NCI-H2081 treated with DMSO at 0.1 percent for 48 hours (cell line): ENCODE results near the gene HLA-DRA.

Source experiments
- DNase-seq: peaks from one replicate; lab custom pipeline; 2025; lab: John Stamatoyannopoulos, UW

The HLA-DRA gene

DNA sequence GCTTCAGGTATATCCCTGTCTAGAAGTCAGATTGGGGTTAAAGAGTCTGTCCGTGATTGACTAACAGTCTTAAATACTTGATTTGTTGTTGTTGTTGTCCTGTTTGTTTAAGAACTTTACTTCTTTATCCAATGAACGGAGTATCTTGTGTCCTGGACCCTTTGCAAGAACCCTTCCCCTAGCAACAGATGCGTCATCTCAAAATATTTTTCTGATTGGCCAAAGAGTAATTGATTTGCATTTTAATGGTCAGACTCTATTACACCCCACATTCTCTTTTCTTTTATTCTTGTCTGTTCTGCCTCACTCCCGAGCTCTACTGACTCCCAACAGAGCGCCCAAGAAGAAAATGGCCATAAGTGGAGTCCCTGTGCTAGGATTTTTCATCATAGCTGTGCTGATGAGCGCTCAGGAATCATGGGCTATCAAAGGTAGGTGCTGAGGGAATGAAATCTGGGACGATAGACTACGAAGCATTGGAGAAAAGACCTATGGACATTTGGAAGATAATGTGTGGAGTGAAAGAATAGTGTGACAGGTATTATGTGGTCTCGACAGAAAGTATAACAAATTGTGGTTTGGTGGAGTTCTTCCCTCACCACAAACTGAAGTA lies at the start of gene HLA-DRA:
HLA-DRA (plus strand) TSS at position 286 of the 613 bp plus-strand sequence; CDS start at position 350, 64 bp downstream.
- no peak for DNase-seq

DNA sequence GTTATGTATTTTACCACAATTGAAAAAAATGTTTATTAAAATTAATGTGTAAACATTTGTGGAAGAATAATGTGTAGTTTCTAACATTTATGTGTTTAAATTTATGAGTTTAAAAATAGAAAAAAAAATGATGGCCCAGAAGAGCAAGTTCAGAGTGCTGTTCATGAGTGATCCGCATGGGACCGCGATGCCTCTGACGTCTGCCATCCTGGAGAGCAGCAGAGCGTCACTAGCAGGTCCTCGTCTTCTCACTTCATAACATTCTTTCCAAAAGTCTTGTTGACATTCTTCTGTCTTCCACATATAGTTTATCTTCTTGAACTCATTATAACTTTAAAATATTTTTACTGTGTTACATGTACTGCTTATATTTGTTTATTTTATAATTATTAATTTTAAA lies 48.2 kb upstream of the HLA-DRA start:
- DNase-seq, result no peak

DNA sequence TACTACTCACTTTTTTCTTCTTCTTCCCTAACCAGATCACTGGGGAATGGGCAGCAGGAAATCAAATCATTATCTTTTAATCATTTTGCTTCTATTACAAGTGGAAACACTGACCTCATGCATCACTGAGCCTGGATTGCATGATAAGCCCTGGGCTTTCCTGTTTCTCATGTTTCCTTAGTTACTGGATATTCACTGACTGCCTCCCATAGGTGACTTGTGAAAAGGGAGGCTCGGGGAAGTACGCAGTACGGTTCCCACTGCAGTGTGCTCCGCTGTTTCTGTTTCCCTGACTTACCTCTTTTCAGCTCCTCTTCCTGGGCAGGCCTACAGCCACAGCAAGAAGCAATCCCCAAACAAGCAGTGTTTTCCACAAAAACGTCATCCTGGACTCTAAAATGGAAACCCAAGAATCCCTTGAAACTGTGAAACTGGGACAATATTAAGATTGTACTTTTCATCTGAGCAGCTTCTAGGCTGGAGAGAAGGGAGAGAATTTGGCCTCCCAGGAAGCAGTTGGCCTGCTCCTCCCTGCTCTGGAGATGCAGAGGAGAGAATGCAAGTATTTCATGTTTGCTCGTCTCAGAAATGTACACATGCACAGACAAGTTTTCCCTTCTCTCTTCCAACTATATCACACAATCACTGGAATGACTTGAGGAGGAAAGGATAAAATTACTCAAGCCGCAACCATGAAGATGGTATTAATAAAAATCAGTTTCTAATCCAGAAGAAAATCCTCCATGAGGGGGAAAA lies 45.8 kb upstream of the HLA-DRA start:
- no peak for DNase-seq

DNA sequence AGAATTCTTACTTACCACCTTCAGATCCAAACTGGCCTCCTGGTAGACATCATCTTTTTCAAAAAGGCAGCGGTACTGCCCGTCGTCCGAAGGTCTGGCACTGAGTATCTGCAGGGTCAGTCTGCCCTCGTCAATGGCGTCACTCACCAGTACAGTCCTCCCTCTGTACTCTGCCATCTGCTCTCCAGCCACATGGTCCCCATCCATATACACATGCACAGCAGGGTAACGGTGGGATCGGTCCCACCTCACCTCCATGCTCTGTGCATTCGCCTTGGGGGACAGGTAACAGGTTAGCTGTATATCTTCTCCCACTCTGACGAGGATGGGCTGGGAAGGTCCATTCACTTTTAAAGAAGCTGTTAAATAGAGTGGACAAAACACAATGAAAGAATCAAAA lies 43.7 kb upstream of the HLA-DRA start:
- no peak for DNase-seq

DNA sequence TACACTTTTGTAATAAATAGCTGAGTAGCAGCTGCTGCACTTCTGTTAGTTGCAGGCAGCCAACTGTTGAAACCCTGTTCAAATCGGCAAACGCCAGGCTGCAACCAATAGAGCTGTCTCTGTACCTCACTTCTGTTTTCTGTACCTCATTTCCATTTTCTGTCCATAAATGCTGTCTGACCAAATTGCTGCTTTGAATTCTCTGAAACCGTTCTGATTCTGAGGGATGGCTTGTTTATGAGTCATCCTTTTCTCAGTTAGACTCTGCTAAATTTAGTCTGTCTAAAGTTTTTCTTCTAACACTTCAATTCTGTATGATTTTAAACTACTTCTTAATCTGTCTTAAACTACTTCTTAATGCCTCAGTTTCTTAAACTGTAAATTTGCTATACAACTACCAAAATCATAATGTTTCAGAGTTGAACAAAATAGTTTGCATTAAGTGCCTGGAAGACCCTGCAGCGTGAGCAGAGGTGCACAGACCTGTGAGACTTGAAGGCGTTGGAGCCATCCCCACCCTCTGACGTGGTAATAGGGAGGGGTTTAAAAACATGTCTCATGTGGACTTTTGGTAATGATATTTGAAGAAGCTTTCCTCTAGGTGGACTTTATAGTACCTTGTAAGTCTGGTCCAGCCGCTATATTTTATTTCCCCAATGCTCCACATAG lies 42.3 kb upstream of the HLA-DRA start:
- DNase-seq, result no peak

DNA sequence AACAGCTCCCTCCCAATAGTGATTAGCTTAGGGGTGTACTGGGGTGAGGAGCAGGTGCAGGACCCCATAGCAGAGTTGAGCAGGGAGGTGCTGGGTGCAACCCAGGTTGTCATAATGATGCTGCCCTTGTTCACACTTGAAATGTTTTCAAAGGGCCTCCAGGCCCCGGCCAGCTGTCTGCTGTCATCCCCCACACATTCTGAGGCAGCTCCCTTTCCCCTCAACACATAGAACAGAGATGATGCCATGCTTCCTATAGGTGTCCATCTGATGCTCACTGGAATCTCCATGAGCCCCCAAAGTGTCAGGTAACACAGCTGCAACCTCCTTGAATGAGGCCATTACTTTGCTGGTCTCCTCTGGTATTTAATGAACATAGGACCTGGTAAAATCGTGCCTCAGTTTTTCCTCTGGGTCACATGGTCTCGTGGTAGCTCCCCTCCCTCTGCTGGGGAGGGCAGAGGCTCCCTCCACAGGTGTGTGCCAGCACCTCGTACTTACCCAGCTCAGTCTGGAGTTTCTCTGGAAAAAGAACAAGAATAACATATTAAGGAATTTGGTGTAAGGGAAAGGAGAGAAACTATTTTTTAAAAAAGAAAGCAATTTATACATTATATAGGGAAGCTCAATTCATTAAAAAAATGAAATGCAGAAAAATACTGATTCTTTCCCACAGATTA lies 38.3 kb upstream of the HLA-DRA start:
- DNase-seq, result no peak

DNA sequence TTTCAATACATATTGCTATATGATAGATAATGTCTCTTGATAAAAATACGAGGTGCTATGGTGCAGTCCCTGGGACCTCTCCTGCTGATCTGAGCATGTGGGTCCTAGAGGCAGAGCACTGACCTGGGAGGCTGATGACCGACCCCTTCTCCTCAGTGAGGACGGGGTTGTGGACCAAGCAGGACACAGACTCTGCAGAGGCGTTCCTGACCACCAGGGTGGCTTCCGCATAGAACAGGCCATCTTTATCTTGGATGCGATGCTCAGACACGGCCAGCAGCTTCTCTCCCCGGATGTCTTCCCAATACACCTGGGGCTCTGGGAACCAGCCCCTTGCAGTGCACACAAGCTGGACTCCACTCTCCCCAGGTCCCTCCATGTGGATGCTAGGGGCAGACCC lies 36.9 kb upstream of the HLA-DRA start:
- DNase-seq, result no peak

DNA sequence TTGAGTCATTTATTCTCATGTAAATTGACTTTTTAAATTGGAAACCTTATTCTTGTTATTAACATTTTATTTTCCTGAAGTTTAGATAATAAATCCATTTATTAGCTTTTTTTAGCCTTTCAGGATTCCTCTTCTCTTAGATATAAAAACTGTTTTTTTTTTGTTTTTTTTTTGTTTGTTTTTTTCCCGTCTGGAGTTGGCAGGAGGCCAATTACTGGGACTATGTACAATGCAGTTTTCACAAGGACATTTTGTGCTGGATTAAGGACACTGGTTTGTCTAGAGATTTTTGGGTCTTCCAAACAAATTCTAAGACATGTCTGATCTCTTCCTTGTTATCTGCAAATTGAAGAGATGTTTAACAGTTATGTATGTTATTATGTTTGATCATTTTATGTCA lies 34.0 kb upstream of the HLA-DRA start:
- no peak for DNase-seq

DNA sequence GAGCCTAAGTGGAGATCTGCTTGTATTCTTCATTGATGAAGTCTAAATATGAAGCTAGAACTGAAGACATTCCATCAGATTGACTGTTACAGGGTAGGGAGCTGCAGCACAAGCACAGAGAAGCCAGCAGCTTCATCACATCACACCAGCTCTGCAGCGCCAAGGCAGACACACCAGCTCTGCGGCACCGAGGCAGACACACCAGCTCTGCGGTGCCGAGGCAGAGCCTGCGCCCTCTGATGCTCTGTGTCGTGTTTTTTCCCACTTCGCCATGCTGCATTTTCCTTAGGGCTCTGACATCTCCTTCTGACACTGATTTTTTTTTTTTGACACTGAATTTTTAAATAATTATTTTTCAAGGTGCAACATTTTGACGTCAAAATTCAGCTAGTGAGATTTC lies 33.5 kb upstream of the HLA-DRA start:
- no peak for DNase-seq

DNA sequence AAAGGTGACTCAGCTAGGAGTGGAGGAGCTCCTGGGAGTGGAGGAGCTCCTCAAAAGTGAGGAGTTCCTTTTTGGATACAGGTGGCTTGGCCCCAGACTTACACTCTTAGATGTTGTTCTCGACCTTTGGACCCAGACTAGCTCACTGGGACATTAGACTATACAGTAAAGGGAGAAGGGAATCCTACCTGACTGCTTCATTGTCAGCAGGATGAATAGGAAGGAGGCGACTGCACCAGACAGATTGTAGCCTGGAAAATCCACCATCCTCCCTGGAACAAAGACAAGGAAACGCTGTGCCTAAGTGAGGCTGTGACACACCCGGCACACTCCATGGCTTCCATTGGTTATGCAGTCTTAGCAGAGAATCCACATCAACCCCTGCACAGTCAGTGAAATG lies 32.8 kb upstream of the HLA-DRA start, which contains the start of gene BTNL2:
BTNL2 (minus strand) TSS at position 325 of the 400 bp plus-strand sequence; CDS start at position 267, 58 bp downstream.
- DNase-seq, result no peak

DNA sequence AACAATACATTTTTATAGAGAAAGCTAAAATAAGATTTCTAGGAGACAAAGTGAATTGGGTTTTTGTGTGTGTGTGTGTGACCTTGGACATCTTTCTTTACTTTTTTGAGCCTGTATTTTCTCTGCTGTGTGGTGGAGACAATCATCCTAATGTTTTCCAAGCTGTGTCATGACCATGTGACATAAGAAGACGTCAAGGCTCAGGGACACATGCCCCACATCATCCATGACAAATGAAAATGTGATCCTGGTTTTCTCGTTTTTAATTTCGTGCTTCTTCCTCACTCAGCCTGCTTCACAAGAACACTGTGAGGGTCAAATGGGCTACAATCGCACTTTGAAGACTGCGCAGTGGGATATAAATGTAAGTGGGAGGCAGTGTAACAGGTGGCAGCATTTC lies 28.8 kb upstream of the HLA-DRA start:
- DNase-seq, result no peak

DNA sequence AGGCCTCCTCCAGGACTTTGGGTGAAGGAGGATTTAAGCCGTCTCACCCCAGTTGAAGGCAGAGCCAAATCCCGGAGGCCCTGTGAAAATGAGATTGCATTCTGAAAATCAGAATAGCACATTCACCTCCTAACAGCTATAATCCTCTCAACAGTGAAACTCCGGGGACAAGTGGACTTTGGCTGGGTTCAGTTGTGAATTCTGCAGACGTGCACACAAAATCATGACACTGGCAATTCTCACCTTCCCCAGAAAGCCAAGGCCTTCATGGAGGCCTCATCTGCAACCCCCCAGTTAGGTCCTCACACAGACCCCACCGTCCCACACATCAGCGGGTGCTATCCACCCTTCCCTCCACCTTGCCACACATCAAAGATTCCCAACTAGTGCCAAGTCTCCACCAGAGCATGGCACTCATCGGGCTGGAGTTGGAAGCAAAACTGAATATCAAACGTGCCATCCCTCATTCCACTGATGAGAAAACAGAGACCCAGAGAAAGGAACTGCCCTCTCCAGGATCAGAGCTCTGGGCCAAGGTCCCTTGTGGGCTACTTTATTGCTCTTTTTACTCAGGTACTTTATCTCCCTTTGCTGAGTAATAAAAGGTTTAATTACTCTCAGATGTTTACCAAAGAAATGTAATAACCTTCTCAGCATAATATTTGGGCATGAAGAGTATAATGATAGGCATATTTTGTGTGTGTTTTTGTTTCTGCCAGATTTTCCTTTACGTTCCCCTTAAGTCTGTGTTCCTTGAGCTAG lies 27.9 kb upstream of the HLA-DRA start:
- DNase-seq, result no peak

DNA sequence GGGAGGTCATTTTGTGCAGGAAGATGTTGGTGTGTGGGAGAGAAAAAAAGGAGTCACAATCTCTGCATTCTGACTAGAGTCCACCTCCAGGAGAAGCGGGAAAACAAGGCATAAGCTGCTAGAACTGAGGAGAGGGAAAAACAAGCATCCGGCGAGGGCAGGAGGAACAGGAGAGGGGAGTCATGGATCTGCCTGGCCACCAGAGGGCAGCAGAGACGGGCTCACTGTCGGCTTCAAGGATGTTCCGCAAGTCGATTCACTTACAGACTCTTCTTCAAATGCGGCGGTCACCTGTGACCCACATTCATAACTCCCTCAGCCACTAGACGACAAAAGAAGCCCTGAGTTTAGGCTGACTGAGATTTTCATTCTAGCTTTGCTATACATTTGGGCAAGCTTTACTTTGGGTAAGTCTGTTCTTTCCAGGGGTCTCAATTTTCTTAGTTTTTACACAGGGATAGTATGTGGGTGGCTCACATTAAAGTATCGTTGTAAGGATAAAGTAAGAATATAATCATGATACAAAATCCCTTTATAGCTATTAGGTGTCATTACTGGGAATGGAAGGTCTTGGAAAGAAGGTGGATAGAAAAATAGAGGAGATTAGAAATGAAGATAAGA lies 26.1 kb upstream of the HLA-DRA start:
- no peak for DNase-seq

DNA sequence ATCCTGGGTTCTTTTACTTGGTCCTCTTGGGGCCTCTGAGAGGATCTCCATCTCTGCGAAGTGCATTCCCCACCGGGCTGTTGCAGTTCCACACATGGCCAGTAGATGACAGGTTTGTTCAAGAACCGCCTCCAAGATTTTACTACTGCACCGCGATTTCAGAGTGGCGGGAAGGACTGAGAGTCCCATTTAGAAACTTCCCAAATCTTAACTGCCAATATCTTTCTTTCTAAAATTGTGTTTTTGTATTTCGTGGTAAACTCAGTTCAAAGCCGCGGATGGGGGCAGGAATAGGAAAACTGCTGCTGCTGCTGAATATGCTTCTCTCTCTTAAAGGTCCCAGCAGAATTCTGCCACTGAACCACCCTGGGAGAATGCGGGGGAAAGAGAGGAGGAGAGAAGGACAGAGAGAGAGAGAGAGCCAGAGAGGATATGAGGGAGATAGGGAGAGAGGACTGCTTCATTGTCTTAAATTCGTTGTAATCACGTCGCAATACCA lies 24.1 kb upstream of the HLA-DRA start:
- DNase-seq, result no peak

DNA sequence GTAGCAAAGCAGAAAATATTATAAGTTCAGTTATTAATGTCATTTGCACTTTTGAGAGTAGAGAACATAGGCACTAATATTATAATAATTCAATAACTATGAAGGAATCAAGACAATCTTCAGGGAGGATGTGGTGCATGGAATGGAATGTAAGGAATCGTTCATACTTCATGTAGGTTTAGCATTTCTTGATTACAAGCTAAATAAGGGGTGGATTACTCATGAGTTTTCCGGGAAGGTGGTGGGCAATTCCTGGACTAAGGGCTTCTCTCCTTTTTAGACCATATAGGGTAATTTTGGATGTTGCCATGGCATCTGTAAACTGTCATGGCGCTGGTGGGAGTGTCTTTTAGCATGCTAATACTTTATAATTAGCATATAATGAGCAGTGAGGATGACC lies 23.7 kb upstream of the HLA-DRA start:
- no peak for DNase-seq

DNA sequence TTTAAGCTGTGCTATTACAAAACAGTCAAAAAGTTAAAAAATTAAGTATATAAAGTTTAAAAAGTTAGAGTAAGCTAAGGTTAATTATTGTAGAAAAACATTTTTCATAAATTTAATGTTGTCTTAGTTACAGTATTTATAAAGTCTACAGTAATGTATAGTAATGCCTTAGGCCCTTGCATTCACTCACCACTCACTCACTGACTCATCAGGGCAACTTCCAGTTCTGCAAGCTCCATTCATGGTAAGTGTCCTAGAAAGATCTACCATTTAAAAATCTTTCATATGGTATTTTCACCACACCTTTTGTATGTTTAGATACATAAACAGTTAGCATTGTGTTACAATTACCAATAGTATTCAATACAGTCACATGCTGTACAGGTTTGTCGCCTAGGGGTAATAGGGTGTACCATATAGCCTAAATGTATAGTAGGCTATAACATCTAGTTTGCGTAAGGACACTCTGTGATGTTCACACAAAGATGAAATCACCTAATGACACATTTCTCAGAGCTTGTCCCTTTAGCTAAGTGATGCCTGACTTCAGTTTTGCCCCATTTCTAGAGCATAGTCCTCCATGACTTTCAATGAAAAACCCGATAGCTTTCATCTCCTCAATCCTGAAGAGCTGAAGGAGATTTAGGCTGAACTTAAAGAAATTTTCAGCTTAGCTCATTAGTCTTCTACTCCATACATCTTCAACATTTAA lies 14.9 kb upstream of the HLA-DRA start:
- DNase-seq, result no peak

DNA sequence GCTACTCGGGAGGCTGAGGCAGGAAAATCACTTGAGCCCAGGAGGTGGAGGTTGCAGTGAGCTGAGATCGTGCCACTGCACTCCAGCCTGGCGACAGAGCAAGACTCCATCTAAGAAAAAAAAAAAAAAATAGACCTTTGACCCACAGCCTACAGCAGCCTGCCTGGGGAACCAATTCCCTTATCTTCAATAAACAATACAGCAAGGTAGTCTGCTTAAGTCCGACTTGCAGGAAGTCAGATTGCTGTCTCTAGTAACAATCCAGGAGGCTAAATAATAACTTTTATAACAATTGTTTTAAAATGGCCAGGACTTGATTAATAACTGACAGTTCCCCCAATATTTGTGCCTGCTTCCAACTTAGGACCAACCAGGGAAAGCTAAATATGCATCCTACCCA lies 13.3 kb upstream of the HLA-DRA start:
- DNase-seq, result no peak

DNA sequence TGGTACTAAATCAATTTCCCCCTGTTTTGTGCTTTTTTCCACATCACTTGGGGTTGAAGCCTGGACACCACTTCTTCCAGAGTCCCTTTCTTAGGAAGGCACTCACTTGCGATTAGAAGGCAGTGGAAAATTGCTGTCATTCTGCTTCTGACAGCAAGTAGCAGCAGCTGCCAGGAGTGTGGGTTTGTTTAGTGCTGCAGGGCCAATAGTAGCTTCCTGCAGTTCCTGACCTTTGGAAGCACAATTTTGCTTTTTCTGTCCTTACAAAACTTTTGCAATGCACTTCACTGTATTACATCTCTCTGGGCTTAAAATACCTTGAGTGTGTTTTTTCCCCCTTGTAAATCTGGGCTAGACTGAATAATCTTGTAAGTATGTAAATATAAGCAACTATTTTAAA lies 12.5 kb upstream of the HLA-DRA start:
- no peak for DNase-seq

DNA sequence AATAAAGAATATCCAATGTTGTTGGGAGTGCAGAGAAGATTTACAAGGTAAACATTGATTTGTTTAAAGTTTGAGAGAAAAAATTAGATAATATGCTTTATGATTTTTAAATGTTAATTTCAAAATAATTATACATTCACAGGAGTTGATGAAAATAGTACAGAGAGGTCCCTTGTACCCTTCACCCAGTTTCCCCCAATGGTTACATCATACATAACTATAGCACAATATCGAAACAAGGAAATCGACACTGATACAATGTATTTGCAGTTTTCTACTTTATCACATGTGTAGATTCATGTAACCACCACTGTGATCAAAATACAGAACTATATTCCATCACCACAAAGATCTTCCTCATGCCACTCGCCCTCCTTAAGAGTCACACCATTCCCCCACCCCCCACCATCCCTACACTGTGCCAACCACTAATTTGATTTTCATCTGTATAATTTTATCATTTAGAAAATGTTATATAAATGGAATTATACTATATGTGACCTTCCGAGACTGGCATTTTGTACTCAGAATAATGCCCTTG lies 11.7 kb upstream of the HLA-DRA start:
- DNase-seq, result no peak

DNA sequence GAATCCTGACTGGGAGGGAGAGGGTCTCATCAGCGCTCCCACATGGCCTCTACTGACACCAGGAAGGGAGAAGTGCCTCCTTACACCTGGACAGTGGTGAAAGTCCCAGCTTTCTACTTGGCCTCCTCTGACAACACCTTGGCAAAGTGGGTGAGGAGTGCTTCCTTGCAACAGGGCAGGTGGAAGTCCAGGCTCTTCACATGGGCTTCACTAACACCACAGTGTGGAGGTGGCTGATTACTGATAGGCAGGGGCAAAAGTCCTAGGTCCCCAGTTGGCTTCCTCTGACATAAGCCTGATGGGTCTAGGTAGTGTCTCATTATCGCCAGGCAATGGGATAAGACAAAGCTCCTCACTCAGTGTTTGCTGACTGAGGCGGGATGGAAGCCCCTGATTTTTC lies 9.5 kb upstream of the HLA-DRA start:
- no peak for DNase-seq
